ENCODE results near the gene MTCL1. TPM values are rescaled to one million over a fixed set of nuclear protein-coding genes. Genes with fewer than 3 reads are reported as not detected.

MTCL1 gene
- total RNA-seq, 2 donors from 2014 or later: 0.38 to 0.51 TPM

GRCh38 chr18:8793445-8794155 lies 88.2 kb downstream of the MTCL1 start:
- no peak for ATAC-seq (replicated peaks in 1 of 2)
- H3K36me3 Mint-ChIP-seq (ENCODE audit: insufficient read depth in 2 of 2): no peaks in the 10 kb centered on the region
- no peaks in the 10 kb centered on the region for H3K9me3 Mint-ChIP-seq
- H3K4me1 Mint-ChIP-seq (ENCODE audit: low read depth): no peaks in the 10 kb centered on the region
- H3K27ac Mint-ChIP-seq: no peak overlapping the region
- no peak for DNase-seq
- H3K27me3 Mint-ChIP-seq (ENCODE audit: low read depth): peaks cover 6% of the 10 kb centered on the region
- no peak overlapping the region for H3K4me3 Mint-ChIP-seq

DNA sequence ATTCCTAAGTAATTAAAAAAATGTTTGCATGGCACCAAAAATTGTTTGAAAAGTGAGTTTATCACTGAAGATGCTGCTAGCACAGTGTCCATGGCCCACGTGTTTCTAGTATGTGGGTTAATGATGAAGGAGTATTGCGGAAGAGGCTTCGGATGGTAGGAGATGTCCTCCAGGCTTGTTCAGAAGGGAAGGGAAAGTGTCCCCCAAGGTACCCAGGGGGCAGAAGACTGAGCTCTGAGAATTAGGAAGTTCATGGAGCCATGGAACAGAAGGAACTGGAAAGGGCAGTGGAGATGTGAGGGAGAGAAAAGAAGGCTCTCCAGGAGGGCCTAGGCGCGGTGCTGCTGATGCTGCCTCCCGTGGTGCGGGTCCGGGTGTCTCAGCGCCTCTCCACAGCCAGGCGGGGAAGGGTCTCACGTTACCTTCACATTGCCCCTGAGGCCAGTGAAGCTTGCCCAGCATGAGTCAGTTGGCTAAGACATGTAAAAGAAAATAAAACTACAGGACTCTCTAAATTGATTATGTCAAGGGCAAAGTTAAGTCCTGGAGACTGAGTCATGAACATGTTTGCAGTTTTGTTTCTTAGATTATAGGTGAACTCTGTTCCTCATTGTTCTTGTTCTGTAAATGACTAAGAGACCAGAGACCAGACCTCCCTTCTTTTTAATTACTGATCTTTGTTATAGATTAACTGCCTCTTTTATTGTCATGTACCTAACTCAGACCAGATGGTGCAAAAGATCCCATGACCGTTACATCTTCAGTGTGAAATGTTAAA lies 89.0 kb downstream of the MTCL1 start:
- H3K4me1 Mint-ChIP-seq (ENCODE audit: low read depth): no peaks in the 10 kb centered on the region
- ATAC-seq (replicated peaks in 1 of 2) (no peak), DNase-seq (no peak)
- H3K9me3 Mint-ChIP-seq: no peaks in the 10 kb centered on the region
- no peaks in the 10 kb centered on the region for H3K36me3 Mint-ChIP-seq (ENCODE audit: insufficient read depth in 2 of 2)
- H3K4me3 Mint-ChIP-seq: no peak overlapping the region
- H3K27me3 Mint-ChIP-seq (ENCODE audit: low read depth): peaks cover 2% of the 10 kb centered on the region
- H3K27ac Mint-ChIP-seq: no peak overlapping the region

DNA sequence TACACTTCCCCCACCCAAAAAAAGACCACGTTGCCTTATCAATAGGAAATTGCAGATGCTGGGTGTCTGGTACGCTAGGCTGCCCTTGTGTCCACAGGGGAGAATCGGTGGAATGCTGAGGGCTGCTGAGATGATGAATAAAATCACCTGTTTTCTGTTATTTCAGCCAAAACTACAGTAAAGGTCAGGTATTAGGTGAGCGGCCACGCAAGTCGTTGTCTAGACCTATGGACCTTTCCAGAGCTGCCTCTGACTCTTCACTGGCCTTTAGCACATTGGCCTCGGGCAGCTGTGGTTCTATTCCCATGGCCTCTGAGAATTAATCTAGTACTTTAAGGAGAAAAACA lies 89.6 kb downstream of the MTCL1 start:
- H3K27me3 Mint-ChIP-seq (ENCODE audit: low read depth): no peaks in the 10 kb centered on the region
- H3K9me3 Mint-ChIP-seq: no peaks in the 10 kb centered on the region
- ATAC-seq (replicated peaks in 1 of 2) (no peak), DNase-seq (no peak)
- H3K27ac Mint-ChIP-seq: no peak overlapping the region
- no peaks in the 10 kb centered on the region for H3K4me1 Mint-ChIP-seq (ENCODE audit: low read depth)
- H3K36me3 Mint-ChIP-seq (ENCODE audit: insufficient read depth in 2 of 2): no peaks in the 10 kb centered on the region
- H3K4me3 Mint-ChIP-seq: no peak overlapping the region

DNA sequence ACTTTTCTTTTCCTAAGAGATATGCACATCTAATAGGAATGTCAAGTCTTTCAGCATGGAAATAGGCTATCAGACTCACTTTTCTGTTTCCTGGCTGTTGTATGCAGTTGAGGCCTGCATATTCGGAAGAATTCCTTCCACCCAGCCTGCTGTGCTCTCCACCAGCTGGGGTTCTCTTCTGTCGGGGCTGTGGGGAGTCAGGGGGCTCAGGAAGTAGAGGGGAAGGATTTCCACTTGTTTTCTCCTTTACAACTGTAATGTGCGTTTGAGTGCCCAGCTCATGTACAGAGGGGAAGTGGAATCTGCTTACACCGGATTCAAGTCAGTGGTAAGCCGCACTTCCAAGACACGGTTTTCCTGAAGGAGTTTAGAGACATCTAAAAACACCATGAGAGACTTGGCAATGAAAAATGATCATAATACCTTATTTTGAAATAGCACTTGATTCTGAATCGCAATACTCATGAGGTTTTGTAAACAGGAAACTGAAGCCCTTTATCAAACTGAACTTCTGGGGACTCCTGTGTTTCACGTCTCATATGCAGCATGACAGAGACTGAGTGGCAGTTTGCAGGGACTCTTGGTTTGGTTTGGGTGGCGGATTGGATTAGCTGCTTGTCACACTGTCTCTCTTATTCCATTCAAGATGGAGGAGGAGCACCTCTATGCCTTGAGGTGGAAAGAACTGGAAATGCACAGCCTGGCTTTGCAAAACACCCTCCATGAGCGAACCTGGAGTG lies 90.4 kb downstream of the MTCL1 start:
- no peak for ATAC-seq (replicated peaks in 1 of 2)
- Mint-ChIP-seq H3K4me1 (ENCODE audit: low read depth) (no peaks in the 10 kb centered on the region), H3K36me3 (ENCODE audit: insufficient read depth in 2 of 2) (no peaks in the 10 kb centered on the region), H3K27me3 (ENCODE audit: low read depth) (no peaks in the 10 kb centered on the region), H3K9me3 (no peaks in the 10 kb centered on the region), H3K4me3 (no peak overlapping the region), H3K27ac (no peak overlapping the region)
- no peak for DNase-seq

DNA sequence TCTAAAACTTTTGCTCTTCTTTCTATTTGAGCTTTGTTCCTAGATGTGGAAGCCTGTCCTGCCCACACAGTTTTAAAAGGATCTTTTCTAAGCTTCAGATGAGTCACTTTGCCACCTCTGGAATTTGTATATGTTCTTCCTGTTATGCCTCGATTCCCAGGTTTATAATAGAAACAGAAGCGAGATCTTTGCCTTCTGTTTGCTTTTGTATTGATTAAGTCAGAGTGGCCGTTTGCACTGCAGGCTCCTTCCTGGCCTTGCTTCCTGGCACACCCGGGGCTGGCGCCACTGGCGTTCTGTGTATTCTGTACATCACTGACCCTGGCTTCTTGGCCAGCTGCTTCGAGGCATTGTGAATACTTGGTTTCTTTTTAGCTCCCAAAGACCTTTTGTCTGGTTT lies 91.8 kb downstream of the MTCL1 start:
- H3K9me3 Mint-ChIP-seq: no peaks in the 10 kb centered on the region
- no peak overlapping the region for H3K4me3 Mint-ChIP-seq
- H3K27ac Mint-ChIP-seq: no peak overlapping the region
- no peaks in the 10 kb centered on the region for H3K4me1 Mint-ChIP-seq (ENCODE audit: low read depth)
- no peaks in the 10 kb centered on the region for H3K36me3 Mint-ChIP-seq (ENCODE audit: insufficient read depth in 2 of 2)
- ATAC-seq (replicated peaks in 1 of 2) (no peak), DNase-seq (no peak)
- no peaks in the 10 kb centered on the region for H3K27me3 Mint-ChIP-seq (ENCODE audit: low read depth)

DNA sequence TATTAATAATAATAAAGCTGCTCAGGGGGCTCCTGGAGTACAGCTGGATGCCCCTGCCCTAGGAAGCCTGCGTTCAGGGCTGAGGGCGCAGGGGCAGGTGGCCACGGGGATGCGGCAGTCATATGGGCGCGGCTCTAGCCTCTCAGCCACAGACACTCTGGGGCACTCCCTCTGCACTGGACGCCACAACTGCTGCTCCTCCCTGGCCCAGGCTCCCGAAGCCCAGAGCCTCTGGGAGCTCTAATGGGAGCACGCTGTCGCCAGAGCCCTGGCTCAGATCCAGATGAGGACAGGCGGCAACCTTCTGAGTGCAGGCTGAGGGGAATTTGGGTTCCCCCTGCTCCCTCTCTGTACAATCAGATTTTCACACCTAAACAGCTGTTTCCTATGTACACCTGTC lies 93.6 kb downstream of the MTCL1 start:
- Mint-ChIP-seq H3K9me3 (no peaks in the 10 kb centered on the region), H3K36me3 (ENCODE audit: insufficient read depth in 2 of 2) (no peaks in the 10 kb centered on the region), H3K4me3 (no peak overlapping the region), H3K4me1 (ENCODE audit: low read depth) (no peaks in the 10 kb centered on the region), H3K27me3 (ENCODE audit: low read depth) (no peaks in the 10 kb centered on the region), H3K27ac (no peak overlapping the region)
- DNase-seq (no peak), ATAC-seq (replicated peaks in 1 of 2) (no peak)

- DNase-seq: no peak
- H3K4me3 Mint-ChIP-seq: no peak overlapping the region
These were observed 94.5 kb downstream of the MTCL1 start for GRCh38 chr18:8799596-8800441.

GRCh38 chr18:8800445-8800844 lies 95.1 kb downstream of the MTCL1 start:
- H3K27ac Mint-ChIP-seq: no peak overlapping the region
- no peaks in the 10 kb centered on the region for H3K4me1 Mint-ChIP-seq (ENCODE audit: low read depth)
- no peaks in the 10 kb centered on the region for H3K36me3 Mint-ChIP-seq (ENCODE audit: insufficient read depth in 2 of 2)
- H3K9me3 Mint-ChIP-seq: no peaks in the 10 kb centered on the region
- DNase-seq (no peak), ATAC-seq (replicated peaks in 1 of 2) (no peak)
- no peaks in the 10 kb centered on the region for H3K27me3 Mint-ChIP-seq (ENCODE audit: low read depth)
- H3K4me3 Mint-ChIP-seq: no peak overlapping the region

More at GRCh38 chr18:8799596-8800441, 94.5 kb downstream of the MTCL1 start:
- ATAC-seq (replicated peaks in 1 of 2): no peak
- Mint-ChIP-seq H3K9me3 (no peaks in the 10 kb centered on the region), H3K27me3 (ENCODE audit: low read depth) (no peaks in the 10 kb centered on the region), H3K36me3 (ENCODE audit: insufficient read depth in 2 of 2) (no peaks in the 10 kb centered on the region), H3K4me1 (ENCODE audit: low read depth) (no peaks in the 10 kb centered on the region), H3K27ac (no peak overlapping the region)

DNA sequence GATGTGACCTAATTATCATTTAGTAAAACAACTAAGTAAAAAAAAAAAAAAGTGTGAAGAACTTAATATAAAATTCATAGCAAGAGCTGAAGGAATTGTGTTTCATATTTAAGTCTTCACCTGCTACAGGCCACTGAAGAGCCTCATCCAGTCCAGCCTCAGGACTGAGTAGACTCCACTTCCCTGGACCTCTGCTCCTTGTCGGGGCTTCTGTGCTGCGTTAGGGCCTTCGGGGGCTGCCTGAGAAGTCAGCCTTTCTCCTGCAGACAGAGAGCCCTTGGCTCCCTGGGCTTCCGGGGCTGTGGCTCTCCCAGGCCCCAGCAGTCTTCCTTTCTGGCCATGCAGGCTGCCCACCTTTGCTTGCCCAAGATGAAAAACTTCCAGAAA lies 95.5 kb downstream of the MTCL1 start:
- Mint-ChIP-seq H3K36me3 (ENCODE audit: insufficient read depth in 2 of 2) (no peaks in the 10 kb centered on the region), H3K9me3 (no peaks in the 10 kb centered on the region), H3K27me3 (ENCODE audit: low read depth) (no peaks in the 10 kb centered on the region), H3K4me1 (ENCODE audit: low read depth) (no peaks in the 10 kb centered on the region), H3K4me3 (no peak overlapping the region), H3K27ac (no peak overlapping the region)
- ATAC-seq (replicated peaks in 1 of 2): no peak
- DNase-seq: no peak

DNA sequence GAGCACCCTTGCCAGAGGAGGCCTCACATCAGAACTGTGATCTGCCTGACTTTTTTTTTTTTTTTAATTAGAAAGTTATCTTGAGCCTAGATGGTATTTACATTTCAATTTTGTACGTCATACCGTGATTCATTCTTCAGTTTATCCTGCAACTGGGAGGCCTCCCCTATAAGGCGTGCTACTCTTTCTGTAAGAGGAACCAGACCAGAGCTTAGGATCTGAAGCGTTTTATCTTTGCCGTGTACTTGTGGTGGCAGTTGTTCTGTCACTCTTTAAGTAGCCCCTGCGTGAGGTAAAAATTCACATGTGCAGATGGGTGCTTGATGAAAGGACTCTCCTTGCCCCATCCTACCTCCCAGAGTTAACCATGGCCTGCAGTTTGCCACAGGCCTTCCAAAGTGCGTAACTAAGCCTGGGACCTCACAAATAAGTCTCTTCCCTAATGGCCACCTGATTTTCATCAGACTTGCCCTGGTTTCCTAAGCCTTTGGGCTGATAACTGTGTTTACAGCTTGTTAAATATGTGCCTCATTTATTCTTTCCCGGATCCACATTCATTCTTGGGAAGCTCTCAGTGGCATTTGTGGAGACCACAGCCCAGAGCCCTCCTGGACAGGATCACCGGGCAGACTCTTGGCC lies 96.0 kb downstream of the MTCL1 start:
- ATAC-seq (replicated peaks in 1 of 2): no peak
- DNase-seq: no peak
- Mint-ChIP-seq H3K9me3 (no peaks in the 10 kb centered on the region), H3K27ac (no peak overlapping the region), H3K27me3 (ENCODE audit: low read depth) (no peaks in the 10 kb centered on the region), H3K4me1 (ENCODE audit: low read depth) (no peaks in the 10 kb centered on the region), H3K4me3 (no peak overlapping the region), H3K36me3 (ENCODE audit: insufficient read depth in 2 of 2) (no peaks in the 10 kb centered on the region)

GRCh38 chr18:8802017-8802672 lies 96.8 kb downstream of the MTCL1 start:
- H3K27me3 Mint-ChIP-seq (ENCODE audit: low read depth): no peaks in the 10 kb centered on the region
- ATAC-seq (replicated peaks in 1 of 2): no peak

More at GRCh38 chr18:8802017-8802672, 96.8 kb downstream of the MTCL1 start:
- Mint-ChIP-seq H3K4me1 (ENCODE audit: low read depth) (peaks cover 1% of the 10 kb centered on the region), H3K9me3 (no peaks in the 10 kb centered on the region), H3K4me3 (no peak overlapping the region), H3K36me3 (ENCODE audit: insufficient read depth in 2 of 2) (no peaks in the 10 kb centered on the region), H3K27ac (no peak overlapping the region)
- no peak for DNase-seq

Data from activated T-cell treated with anti-CD3 and anti-CD28 coated beads, Interleukin-2, amount 50 U/mL, for 72 hours (primary cell).